GM12873 (cell line): Measurements from ENCODE around the gene TMOD3.

Experiments
- CTCF ChIP-seq: IDR thresholded peaks from 2 replicates; pipeline ENCODE4 v1.5.1; 2012; ENCODE audit warnings: low read depth, mild to moderate bottlenecking, moderate library complexity, low read length, control low read depth; ENCODE audit not compliant: insufficient read depth; ENCODE audit errors: missing control alignments

Gene TMOD3

GRCh38 chr15:51907136-51907862, 77.8 kb downstream of the TMOD3 start:
- TF ChIP-seq CTCF: peak; percentile 26

GRCh38 chr15:51908316-51908715, 78.9 kb downstream of the TMOD3 start:
- TF ChIP-seq CTCF: no peak

GRCh38 chr15:51909584-51909983, 80.1 kb downstream of the TMOD3 start:
- TF ChIP-seq CTCF: no peak

GRCh38 chr15:51912528-51912927, 83.1 kb downstream of the TMOD3 start:
- no peak for TF ChIP-seq CTCF

- TF ChIP-seq CTCF: peak; percentile 41
Observed at GRCh38 chr15:51917493-51917892, 88.0 kb downstream of the TMOD3 start.

GRCh38 chr15:51924156-51925068, 95.0 kb downstream of the TMOD3 start:
- no peak for TF ChIP-seq CTCF

- no peak for TF ChIP-seq CTCF
Observed at GRCh38 chr15:51926809-51927208, 97.4 kb downstream of the TMOD3 start.
